Activated CD4-positive, alpha-beta T cell treated with anti-CD3 and anti-CD28 coated beads, Interleukin-2, amount 50 U/mL, for 24 hours (primary cell): Measurements from ENCODE around the gene PRKCQ.

Experiments used
- DNase-seq, 2 donors: peaks; one replicate each; pipeline ENCODE4 v3.0.0-alpha.2; 2020; ENCODE audit warnings: low read depth in 1 of 2, low spot score in 1 of 2

PRKCQ gene

GRCh38 chr10:6528198-6528950, 51.7 kb downstream of the PRKCQ start:
- no peak for DNase-seq

GRCh38 chr10:6525599-6526165, 54.4 kb downstream of the PRKCQ start:
- DNase-seq, result no peak

DNA sequence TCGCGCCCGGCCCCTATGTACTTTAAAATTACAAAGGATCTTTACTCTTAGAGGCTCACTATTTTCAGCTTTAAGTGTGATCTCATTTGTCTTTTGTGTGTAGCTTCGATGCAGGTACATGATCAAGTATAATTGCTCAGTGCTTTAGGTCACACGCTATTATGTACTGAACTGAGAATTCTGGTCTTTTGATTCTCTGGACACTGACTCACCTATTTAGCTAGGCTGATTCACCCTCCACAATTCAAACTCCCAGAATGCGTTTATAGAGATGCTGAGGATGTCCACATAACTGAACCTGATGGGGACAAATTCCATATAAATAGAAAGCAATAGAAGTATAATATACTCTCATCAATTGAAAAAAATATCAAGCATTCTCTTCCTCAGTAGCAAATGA, 57.8 kb downstream of the PRKCQ start:
- DNase-seq, result no peak

GRCh38 chr10:6520138-6520537, 59.9 kb downstream of the PRKCQ start:
- no peak for DNase-seq

GRCh38 chr10:6518791-6519429, 61.2 kb downstream of the PRKCQ start:
- DNase-seq, result no peak

- no peak for DNase-seq
Measured at GRCh38 chr10:6516929-6517284, 63.2 kb downstream of the PRKCQ start.

DNA sequence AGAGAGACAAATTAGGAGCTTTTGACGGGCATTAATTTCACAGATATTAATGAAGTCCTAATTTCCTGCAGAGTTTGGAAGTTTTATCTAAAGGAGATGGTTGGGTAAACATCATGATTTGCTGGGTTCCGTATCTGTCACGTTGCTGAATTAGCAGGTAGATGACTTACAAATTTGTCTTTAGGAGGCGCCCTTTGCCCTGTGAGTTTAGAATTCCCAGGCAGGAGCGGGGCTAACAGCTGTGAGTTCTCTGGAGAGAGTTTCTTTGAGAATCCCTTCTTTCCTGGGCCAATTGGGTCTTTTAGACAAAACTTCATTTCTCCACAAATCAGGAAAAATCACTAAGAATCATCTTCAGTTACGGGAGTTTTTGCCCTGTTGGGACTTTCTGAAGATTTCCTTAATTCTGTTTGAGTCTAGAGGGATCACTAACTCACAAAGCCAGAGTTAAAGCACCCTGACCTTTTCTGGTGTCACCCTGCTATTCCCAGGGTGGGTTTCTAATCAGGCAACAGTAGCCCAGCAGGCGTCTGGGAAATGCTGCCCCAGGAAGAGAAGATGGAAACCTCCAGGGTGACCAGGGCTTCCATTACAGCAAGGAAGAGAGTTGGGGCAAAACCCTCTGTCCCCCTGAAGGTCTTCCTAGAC, 63.7 kb downstream of the PRKCQ start:
- DNase-seq, result no peak

DNA sequence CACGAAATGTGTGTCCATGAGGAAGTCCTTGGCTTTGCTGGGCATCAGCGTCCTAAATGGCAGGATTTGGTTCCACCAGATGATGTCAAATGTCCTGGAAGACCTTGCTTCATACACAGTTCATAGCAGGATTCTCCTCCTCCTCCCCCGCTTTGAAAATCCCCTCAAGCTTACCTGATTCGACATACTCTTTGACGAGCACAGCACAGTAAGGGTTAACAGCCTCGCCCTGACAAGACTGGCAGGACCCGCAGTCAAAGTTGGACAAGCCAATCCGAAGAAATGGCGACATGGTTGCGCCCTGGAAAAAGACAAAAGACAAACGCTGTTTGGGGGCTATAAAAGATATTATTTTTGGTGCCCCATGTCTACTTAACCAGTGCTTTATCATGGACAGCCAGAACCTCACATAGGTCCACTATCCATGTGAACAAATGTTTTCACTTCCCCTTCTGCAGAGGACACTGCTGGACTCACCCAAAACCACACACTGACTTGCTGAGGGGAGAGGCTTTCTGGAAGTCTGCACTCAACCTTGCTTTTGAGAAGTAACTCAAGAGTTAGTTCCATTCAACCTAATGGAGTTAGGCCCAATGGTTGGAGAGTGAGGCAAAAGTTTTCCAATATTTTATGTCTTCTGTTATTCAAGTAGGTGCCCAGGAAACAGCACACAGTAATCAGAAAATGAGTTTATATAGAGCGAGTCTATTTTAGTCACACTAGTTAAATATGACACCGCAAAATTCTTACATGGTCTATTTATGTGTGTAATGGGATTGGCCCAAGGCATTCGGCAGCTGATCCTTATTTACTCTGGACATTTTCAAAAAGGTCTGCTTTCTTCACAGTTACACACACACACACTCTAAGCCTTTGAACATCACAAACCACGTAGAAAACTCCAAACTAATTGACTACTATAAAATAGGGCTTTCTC, 65.0 kb downstream of the PRKCQ start:
- DNase-seq, result no peak

GRCh38 chr10:6514180-6514579, 65.9 kb downstream of the PRKCQ start:
- no peak for DNase-seq

- peak in 1 of 2 donors; percentile 55 for DNase-seq
Measured at GRCh38 chr10:6513476-6513875, 66.6 kb downstream of the PRKCQ start.

DNA sequence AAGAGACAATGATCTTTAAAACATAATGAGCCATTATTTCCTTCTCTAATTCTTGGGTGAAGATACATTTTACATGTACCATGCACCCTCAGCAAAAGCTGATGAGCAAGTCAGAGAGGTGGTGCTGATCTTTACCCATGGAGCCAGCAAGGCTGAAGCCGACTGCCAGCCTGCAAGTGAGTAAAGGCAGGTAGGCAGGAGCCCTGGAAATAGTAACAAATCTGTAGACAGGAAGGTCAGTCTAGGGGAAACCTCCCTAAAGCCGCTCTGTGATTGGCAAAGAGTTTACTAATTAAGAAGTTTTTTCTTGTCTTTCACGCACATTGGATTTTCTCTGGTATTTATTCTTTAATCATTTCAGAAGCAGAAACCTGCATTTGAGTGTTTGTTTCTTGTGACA, 67.9 kb downstream of the PRKCQ start:
- no peak for DNase-seq

DNA sequence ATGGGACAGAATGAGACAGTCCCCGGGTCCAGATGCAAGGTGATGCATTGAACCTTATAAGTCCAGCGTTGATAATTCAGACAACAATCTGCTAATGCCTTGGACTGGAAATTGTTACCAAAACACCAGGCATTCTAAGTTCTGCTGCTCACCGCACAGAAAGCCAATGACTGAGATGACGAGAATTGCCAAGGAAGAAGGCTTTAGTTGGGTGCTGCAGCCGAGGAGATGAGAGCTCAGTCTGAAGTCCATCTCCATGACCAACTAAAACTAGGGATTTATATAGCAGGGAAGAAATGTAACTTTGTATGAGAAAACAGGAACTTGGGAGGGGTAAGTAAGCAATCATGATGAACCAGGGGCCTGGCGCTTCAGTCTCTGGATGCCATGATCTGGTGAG, 68.7 kb downstream of the PRKCQ start:
- DNase-seq, result no peak

DNA sequence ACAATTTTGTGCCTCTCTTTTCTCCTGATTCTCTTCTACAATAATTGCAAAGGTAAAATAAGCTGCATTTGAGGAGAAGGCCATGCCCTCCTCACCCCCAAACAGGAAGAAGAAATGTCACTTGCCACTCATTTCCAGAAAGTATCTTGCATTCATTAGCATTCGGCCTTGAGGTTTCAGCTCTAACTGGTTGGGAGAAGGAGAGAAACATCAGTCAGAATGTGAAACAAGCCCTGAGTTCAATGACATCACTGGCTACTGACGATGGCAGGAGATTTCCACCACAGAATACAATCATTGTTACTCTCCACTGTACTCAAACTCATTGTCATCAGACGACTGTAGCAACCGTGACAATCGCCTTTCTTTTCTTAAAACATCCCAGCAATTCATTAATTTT, 72.8 kb downstream of the PRKCQ start:
- peak in 1 of 2 donors; percentile 51 for DNase-seq

DNA sequence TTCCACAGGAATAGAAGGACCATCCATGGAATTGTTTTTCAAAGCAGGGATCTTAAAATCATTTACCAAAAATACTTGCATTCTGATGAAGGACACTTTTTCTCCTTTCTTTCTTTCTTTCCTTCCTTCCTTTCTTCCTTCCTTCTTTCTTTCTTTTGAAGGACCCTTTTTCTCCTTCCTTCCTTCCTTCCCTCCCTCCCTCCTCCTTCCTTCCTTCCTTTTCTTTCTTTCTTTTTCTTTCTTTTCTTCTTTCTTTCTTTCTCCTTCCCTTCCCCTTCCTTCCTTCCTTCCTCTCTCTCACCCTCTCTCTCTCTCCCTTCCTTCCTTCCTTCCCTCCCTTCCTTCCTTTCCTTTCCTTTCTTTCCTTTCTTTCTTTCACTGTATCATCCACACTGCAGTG, 74.8 kb downstream of the PRKCQ start:
- DNase-seq, result no peak

DNA sequence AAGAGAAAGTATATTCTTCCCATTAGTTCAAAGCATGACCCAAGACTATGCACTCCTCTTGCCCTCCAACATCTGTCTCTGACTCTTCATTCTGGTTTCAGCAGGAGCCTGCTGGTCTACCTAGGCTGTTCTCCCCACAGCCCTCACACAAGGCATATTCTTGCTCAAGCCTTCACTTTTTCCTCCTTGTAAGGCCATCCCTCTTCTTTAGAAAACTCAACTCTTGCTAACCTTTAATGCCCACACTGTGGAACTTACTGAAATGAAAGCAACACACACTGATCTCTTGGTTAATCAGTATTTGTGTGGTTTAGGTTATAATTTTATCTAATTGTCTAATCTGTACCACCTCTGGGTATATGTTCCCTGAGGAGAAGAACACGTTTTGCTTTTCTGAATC, 75.8 kb downstream of the PRKCQ start:
- no peak for DNase-seq

DNA sequence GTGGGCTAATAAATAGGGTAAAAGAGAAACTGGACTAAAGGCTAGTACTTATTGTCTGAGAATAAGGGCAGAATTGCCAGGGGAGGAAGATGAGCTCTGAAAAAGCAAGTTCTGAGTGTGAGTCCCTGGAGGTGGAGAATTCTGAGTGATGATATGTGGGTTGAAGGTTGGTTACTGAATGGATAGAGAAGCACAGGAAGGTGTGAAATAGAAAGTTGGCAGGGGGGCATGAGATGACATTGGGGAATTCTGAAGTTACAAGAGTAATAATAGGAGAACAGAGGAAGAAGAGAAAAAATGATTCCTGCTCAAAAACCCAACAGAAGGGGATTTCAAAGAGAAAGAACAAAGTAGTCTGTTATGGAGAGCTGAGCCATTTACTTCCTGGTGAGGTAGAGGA, 76.9 kb downstream of the PRKCQ start:
- DNase-seq, result no peak

DNA sequence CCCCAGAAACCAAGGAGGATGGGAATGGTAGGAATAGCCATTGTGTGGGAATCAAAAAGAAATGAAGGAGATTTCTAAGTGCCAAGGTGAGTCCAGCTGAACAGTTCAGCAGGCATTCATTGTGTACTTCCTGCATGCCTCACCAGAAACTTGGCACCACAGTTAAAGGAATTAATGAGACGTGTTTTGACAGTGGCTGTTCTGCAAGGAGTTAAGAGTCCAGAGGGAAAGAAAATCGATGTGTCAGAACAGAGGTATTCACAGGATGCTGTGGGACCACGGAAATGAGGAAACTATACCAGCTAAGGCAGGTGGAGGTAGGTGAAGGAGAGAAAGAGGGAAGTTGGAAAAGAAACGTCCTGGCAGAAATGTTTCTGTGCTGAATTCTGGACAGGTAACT, 78.1 kb downstream of the PRKCQ start:
- DNase-seq, result no peak

- no peak for DNase-seq
Measured at GRCh38 chr10:6499974-6500373, 80.1 kb downstream of the PRKCQ start.

- DNase-seq, result peak in 1 of 2 donors; percentile 41
Measured at GRCh38 chr10:6498771-6499170, 81.3 kb downstream of the PRKCQ start.

DNA sequence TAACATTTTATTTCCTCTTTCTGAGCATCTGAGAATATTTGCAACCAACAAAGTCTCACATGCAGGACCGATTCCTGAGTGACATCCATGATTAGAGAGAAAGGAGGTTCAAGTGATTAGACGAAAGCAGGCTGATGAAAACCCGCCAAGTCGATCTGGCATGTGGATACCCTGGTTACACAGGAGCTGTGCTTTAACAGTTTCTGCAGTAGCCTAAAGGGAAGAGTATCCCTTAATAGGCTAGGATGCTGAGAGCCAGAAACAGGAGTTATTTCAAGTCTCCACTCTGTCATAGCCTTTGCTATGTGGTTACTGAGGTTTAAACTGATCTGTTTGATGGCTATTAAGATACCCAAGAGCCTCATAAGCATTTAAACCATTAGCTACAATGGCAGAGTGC, 82.5 kb downstream of the PRKCQ start:
- DNase-seq, result no peak

DNA sequence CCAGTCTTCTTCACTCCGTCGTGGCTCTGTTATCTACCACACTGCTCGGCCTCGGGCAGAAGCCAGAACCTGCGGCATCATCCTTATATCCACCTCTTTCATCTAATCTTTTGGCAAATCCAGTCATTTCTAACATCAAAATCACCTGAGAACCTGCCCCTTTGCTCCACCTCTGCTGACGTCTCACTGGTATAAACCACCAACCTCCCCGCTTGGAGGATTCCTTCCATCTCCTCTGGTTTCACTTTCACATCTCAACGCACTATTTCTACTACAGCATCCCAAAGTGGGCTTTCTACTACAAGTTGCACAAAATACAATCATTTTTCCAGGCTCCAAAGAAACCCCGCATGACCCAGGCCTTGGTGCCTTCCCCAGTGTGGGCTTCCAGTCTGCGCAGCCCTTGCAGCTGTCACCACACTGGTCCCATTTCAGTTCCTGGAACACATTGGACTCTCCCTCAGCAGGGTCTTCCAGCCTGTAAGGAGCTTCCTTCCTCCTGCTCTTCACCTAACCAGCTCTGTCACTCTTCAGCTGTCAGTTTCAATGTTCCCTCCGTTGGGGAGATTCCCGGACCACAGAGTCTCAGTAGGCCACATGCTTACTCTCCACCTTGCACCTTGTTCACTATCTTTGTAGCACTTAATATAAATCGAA, 85.0 kb downstream of the PRKCQ start:
- DNase-seq, result no peak
